Dedifferentiated amniotic fluid mesenchymal stem cell (primary cell): Measurements from ENCODE around the gene LSR.
"Not testable (repeated sequence)": the region's sequence is repeated elsewhere in the genome, so short reads cannot be mapped to it uniquely, and the experiment has no call there.

Experiments
- DNase-seq: peaks from one replicate; pipeline ENCODE4 v3.0.0-alpha.2; 2016; ENCODE audit errors: extremely low spot score

The LSR gene

DNA sequence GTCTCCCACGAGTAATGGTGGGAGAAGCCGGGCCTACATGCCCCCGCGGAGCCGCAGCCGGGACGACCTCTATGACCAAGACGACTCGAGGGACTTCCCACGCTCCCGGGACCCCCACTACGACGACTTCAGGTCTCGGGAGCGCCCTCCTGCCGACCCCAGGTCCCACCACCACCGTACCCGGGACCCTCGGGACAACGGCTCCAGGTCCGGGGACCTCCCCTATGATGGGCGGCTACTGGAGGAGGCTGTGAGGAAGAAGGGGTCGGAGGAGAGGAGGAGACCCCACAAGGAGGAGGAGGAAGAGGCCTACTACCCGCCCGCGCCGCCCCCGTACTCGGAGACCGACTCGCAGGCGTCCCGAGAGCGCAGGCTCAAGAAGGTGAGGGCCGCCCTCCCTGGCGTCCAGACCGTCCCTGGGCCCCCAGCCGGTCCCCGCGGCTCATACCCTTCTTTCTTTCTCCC is 18.6 kb downstream of the LSR start:
- peak; percentile 24 for DNase-seq

DNA sequence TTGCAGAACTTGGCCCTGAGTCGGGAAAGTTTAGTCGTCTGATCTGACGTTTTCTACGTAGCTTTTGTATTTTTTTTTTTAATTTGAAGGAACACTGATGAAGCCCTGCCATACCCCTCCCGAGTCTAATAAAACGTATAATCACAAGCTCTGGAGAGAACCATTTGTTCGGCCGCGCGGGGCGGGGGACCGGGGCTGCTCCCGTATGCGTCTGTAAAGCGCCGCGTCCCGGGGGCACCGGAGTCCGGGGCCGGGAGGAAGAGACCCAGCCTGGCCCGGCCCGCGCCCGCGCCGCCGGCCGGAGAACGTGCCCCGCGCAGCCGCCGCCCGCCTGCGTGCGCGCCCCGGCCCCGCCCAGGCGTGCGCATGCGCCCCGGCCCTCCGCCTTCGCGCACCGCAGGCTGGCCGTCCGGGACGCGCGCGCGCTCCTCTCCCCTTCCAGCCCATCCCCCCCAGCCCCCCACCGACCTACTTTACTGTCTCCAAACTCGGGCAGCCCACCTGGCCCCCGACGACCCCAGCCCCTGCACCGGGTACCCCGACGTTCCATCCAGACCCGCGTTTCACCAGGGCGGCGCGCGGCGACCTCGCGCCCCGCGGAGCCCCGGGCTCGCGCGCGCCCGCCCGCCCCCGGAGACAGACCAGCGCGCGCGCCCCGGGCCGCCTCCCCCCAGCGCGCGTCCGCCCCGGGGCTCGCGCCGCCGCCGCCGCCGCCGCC is 19.2 kb downstream of the LSR start:
- peak; percentile 43 for DNase-seq

DNA sequence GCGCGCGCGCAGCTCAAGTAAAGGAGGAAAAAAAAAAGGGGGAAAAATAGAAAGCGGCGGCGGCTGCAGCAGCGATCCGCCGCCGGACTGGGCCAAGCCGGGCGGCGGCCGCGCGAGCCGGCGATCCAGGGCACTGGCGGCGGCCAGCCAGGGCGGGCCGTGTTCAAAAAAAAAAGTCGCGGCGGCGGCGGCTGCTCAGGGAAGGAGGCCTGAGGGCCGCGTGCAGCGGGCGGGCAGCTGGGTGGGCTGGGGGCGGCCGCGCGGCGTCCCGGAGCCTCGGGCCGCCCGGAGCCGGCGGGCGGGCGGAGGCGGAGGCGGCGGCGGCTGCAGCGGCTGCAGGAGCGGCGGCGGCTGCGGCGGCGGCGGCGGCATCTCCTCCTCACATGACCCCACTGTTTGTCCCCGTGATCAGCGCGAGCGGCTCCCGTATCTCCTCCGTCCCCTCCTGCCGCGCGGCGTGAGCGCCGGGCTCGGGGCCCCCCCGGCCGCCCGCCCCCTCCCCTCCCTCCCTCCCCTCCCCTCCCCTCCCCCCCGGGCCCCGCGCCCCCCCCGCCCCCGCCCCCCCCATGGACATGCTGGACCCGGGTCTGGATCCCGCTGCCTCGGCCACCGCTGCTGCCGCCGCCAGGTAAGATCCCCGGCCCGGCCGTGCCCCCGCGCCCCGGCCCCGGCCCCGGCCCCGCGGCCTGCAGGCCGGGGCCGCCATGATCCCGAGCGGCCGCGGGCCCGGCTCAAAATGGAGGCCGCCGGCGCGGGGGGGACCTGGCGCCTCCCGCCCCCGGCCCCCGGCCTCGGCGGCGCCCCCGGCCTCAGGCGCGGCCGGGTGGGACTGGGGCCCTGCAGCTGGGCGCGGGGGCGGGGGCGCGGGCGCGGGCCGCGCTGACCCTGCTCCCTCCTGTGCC is 20.0 kb downstream of the LSR start, which contains the start of gene USF2:
USF2 (plus strand) TSS at position 427 of the 902 bp plus-strand sequence; CDS start at position 567, 140 bp downstream.
- peak; percentile 52 for DNase-seq

DNA sequence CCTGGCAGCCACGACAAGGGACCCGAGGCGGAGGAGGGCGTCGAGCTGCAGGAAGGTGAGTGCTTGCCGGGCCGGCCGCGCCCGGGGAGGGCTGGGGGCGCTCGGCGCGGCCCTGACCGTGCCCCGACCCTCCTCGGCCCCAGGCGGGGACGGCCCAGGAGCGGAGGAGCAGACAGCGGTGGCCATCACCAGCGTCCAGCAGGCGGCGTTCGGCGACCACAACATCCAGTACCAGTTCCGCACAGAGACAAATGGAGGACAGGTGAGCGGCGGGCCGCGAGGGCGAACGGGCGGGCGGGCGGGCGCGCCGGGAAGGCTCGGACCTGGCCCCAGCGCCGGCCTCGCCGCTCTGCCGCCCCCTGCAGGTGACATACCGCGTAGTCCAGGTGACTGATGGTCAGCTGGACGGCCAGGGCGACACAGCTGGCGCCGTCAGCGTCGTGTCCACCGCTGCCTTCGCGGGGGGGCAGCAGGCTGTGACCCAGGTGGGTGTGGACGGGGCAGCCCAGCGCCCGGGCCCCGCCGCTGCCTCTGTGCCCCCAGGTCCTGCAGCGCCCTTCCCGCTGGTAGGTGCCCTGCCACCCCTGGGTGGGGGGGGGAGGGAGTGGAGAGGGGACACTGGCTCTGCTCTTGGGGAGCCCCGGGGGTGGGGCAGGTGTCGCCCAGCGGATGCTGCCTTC is 20.8 kb downstream of the LSR start:
- DNase-seq = peak; percentile 47

DNA sequence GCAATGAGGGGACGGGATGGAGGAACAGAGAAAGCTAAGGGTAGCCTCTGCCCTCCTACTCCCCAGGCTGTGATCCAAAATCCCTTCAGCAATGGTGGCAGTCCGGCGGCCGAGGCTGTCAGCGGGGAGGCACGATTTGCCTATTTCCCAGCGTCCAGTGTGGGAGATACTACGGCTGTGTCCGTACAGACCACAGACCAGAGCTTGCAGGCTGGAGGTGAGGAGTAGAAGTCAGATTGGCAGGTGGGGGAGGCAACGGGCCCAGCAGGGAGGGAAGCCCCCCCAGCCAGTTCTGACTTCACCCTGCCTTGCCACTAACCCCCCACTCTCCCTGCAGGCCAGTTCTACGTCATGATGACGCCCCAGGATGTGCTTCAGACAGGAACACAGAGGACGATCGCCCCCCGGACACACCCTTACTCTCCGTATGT is 21.6 kb downstream of the LSR start:
- DNase-seq = no peak

DNA sequence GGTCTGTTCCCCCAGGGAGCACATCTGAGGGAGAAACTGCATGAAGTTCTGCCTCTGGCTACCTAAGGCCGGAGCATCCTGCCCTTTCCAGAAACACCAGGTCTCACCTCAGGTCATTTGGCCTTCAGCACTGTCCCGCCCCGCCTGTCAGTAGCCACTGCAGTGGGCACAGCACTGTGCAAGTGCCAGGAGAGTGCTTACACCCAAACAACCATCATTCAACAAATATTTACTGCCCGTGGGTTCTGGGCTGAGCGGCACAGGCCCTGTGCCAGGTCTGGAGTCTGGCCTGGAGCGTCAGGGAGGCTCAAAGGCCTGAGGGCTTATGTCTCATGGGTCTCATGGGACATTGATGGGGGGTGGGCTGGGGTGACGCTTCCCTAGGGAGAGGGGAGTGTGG is 22.7 kb downstream of the LSR start:
- no peak for DNase-seq

DNA sequence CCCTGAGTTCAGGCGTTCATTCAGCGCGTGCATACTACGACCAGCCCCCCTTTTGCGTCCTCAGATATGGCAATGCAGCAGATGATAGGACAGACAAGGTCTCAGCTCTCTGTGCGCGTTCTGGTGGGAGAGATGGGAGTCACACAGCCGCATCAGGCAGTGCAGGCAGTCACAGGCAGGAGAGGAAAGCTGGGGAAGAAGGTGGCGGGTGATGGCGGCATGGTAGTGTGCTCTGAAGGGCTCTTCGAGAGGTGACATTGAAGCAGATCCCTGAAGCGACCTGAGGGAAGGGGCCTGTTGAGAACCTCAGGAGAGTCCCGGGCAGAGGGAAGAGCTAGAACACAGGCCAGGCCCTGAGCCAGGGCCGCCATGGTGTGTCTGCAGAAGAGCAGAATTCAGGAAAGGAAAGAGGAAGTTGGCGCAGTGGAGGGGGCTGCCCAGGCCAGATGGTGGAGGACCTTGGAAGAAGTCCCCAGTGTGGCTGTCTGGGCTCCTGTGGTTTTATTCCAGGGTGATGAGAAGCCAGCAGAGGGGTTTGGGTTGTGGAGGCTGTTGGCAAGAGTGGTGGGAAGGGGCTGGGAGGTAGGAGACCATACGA is 23.4 kb downstream of the LSR start:
- DNase-seq = no peak

DNA sequence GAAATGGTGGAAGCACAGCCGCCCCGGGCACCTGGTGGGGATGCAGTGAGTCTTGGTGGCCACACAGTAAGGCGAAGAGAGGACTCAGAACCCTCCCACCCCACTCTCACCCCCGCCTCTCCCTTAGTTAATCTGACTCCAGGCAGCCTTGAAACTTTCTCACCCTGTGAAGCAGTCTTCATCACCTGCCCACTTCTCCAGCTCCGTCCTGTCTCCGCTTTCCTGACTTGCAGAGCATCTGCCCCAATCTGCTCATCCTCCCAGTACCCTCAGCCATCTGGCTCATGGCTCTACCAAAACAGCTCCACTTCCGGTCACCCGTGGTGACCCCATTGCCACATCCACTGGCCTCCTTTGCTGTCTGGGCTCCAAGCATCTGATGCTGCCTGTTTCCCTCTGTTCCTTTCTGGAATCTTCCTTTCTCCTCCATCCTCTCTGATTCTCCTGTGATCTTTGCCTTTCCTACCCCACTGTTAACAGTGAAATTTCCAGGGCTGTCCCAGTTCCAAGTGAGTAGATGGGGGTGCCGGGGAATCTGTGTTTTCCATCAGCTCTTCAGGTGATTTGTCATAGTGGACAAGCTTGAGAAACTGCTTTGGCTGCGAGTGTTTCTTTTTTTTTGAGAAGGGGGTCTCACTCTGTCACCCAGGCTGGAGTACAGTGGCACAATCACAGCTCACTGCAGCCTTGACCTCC is 24.3 kb downstream of the LSR start:
- DNase-seq = no peak

DNA sequence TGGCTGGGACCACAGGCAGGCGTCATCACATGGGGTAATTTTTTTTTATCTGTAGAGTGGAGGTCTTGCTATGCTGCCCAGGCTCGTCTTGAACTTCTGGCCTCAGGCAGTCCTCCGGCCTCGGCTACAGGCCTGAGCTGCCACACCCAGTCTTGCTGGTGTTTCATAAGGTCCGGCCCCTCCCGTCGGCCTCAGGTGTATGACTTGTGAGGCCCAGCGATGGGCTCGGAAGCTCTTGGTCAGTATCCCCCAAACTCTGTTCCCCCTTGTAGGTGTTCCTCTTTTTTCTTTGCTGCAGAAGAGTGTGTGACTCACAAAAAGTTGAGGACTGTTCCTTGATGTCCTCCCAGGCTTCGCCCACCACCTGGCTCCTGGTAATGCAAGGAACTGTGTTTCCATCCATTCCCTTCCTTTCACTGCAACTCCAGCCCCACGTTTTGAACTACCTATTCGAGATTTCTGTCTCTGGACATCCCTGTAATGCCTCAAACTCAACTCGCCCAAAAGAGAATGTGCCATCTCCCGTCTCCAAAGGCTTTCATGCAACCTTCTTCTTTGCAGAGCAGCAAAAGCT is 25.0 kb downstream of the LSR start:
- no peak for DNase-seq

DNA sequence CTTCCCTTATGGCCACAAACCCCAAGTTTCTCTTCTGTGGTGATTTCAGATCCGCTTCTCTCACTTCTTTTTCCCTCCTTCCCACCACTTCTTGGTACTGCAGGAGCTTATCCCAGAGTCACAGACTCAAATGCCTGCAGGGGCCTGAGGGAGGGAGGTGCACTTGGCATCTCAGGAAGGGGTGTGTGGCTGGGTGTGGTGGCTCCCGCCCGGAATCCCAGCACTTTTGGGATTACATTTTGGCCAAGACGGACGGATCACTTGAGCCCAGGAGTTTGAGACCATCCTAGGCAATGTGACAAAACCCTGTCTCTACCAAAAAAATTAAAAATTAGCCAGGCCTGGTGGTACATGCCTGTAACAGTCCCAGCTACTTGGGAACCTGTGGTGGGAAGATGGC is 25.5 kb downstream of the LSR start:
- no peak for DNase-seq

DNA sequence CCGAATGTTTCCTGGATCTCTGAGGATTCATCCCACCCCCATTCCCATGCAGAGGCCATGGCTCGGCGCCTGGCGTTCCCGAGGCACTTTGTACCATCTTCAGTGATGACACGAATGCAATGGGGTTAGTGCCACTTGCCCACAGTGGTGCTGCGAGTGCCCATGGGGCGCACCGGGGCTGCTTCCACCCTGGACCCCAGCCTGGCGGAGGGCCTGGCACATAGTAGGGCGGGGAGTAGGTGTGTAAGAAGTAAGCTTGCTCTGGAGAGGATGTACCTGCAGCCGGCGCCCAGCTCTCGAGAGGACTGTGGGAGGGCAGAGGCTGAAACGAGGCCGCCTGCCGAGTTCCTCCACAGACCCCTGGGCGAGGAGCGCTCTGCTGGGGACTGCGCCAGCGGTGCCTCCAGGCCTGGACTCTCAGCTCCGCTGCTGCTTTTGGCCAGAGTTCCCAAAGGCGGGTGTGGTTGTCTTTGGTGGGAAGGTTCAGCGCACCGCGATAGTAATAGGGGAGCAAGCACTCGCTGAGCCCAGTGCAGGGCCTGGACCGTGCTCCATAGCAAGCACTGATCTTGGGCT is 28.0 kb downstream of the LSR start:
- no peak for DNase-seq

DNA sequence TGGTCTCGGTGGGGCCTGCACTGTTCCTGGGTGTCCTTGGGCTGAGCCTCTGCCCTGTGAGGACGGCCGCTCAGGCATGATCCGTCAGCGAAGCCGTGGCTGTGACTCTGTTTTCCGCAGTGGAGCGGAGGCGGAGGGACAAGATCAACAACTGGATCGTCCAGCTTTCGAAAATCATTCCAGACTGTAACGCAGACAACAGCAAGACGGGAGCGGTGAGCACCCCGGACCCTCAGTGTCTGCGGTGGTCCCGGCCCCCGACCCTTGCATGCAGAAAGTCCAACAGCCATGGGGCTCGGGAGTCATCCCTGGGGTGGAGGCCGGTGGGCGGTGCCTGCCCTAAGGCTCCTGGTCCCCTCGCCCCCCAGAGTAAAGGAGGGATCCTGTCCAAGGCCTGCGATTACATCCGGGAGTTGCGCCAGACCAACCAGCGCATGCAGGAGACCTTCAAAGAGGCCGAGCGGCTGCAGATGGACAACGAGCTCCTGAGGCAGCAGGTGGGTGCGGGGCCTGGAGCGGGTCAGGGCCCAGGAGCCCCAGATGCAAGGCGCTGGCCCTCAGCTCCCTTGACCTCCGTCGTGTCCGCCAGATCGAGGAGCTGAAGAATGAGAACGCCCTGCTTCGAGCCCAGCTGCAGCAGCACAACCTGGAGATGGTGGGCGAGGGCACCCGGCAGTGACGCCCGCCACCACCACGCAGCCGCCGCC is 29.9 kb downstream of the LSR start:
- no peak for DNase-seq

DNA sequence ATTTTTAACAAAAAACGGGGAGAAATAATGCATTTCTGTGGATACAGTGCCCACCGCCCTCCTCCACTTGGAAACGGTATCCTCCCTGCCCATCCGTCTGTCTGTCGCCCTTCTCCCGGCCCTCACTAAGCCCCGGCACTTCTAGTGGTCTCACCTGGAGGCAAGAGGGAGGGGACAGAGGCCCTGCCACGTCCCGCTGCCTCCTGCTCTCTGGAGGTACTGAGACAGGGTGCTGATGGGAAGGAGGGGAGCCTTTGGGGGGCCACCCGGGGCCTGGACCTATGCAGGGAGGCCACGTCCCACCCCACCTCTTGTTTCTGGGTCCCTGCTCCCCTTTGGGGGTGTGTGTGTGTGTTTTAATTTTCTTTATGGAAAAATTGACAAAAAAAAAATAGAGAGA is 30.6 kb downstream of the LSR start:
- DNase-seq = no peak

DNA sequence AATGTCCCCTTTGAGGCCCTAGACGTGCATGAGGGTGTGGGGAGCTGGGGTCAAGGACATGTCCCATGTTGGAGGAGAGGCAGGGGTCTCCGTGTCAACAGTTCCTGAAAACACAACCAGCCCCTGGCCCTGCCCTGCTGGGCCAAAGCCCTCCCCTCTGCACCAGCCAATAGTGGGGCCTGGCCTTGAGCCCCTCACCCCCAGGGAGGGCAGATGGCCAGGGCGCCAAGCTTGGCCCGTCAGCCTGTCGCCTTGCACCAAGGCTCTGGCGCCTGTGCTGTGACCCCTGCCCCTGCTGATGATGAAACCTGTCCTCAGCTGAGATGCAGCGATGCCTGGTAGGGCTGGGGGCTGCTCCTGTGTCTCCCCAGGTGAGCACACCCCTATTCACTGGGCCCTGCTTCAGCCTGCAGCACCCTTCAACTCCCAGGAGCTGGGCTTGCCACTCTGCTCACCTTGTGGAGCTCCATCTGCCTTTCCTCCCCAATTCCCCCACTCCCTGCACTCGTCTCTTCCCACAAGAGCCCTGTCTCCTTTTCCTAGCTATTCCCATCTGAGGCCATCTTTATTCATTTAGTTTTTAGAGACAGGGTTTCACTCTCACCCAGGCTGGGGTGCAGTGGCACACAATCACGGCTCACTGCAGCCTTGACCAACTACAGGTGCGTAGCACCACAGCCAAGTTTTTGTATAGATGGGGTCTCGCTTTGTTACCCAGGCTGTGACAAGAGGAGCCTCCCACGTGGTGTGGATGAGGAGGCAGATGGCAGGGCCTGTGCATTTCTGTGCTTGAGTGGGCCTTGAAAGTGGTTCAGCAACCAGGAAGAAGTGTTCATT is 31.4 kb downstream of the LSR start:
- DNase-seq = no peak

DNA sequence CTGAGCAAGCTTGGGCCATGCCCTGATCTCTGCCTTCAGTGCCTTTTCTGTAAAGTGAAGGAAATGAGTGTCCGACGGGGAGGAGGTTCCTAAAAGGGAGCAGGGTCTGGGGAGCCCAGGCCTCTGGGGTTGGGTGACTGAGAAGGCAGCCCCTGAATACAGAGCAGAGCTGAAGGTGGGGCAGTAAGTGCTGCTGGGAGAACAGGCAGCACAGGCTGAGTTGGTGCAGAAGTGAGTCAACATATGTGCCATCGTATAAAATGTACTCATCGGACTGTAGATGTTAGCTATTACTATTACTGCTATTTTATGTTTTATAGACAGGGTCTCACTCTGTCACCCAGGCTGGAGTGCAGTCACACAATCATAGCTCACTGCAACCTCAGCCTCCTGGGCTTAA is 32.5 kb downstream of the LSR start:
- no peak for DNase-seq

DNA sequence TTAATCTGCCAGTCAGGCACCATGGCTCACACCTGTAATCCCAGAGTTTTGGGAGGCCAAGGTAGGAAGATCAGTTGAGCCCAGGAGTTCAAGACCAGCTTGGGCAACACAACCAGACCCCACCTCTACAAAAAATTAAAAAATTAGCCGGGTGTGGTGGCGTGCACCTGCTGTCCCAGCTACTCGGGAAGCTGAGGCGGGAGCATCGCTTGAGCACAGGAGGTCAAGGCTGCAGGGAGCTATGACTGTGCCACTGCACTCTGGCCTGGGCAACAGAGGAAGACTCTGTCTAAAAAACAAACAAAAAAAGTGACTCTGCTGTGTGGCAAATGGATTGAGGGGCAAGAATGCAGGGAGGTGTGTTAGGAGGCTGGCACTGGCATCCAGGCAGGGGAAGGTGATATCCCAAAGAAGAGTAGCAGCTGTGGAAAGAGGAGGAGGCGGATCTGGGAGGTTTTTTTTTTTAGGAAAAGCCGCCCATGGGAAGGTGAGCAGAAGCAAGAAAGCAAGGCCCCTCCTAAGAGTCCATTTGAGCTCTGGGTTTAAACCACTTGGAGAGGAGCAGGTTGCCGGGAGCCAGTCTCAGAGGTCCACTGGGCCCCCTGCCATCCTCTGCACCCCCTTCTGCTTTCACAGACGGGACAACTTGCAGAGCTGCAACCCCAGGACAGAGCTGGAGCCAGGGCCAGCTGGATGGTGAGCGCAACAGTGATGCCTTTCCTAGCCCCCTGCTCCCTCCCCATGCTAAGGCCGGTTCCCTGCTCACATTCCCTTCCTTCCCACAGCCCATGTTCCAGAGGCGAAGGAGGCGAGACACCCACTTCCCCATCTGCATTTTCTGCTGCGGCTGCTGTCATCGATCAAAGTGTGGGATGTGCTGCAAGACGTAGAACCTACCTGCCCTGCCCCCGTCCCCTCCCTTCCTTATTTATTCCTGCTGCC is 35.6 kb downstream of the LSR start:
- DNase-seq = no peak

DNA sequence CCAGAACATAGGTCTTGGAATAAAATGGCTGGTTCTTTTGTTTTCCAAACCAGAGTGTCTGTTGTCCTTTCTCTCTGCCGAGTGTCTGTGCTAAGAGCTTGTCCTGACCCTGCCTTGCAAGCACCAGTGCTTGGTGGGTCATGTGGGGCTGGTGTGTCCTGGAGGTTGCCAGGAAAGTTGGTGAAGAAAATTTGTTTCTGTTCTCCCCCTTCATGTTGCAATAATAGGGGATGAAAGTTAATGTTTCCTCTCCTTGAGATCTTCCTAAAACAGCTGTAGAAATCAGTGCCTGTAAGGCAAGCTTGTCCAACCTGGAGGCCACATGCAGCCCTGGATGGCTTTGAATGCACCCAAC is 36.3 kb downstream of the LSR start:
- no peak for DNase-seq

DNA sequence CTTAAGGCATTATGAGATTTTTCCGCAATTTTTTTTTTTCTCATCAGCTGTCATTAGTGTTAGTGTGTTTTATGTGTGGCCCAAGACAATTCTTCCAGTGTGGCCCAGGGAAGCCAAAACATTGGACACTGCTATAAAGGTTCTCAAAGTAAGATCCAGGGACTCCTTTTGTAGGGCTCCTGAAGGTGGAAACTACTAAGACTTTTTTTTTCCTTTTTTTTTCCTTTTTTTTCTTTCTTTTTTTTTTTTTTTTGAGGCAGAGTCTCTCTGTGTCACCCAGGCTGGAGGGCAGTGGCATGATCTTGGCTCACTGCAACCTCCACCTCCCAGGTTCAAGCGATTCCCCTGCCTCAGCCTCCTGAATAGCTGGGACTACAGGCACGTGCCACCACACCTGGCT is 36.7 kb downstream of the LSR start:
- not testable (repeated sequence) for DNase-seq
